Kidney (tissue), 14 donors: Measurements from ENCODE around the gene C1QL4. TPM values are rescaled to one million over a fixed set of nuclear protein-coding genes. Genes with fewer than 3 reads are reported as not detected.

ENCODE experiments used
- DNase-seq, 5 donors: peaks; one replicate each; pipeline ENCODE4 v3.0.0-alpha.2; 2013 to 2020
- FAIRE-seq: peaks from 2 replicates; lab custom pipeline; 2012; peaks lifted over from hg19 to GRCh38; lab: Jason Lieb, UNC
- H3K27ac ChIP-seq, 2 donors: one replicate each; pipeline ENCODE4 v1.7.0; 2013; ENCODE audit warnings: low read depth in 2 of 2, low read length in 2 of 2, inconsistent platforms in 1 of 2
- H3K27me3 ChIP-seq: one replicate; pipeline ENCODE4 v1.7.1; 2013; ENCODE audit warnings: low read length, inconsistent platforms; ENCODE audit not compliant: control insufficient read depth, insufficient read depth
- H3K36me3 ChIP-seq, 3 donors: one replicate each; pipeline versions ENCODE4 v1.7.0 to v1.7.1; 2013; ENCODE audit warnings: low read length in 3 of 3, control low read depth in 1 of 3, inconsistent platforms in 1 of 3; ENCODE audit not compliant: insufficient read depth in 3 of 3, control insufficient read depth in 2 of 3
- H3K4me1 ChIP-seq, 3 donors: one replicate each; pipeline versions ENCODE4 v1.7.0 to v1.7.1; 2013; ENCODE audit warnings: low read length in 3 of 3, inconsistent platforms in 1 of 3, low read depth in 1 of 3; ENCODE audit not compliant: control insufficient read depth in 2 of 3, insufficient read depth in 2 of 3
- H3K4me3 ChIP-seq, 3 donors: one replicate each; pipeline versions ENCODE4 v1.7.0 to v1.8.1; 2013; ENCODE audit warnings: low read length in 3 of 3, control low read depth in 1 of 3, inconsistent platforms in 1 of 3
- H3K9ac ChIP-seq, 3 donors: one replicate each; pipeline versions ENCODE4 v1.7.0 to v1.7.1; 2013; ENCODE audit warnings: low read length in 3 of 3, control low read depth in 1 of 3, inconsistent platforms in 1 of 3
- H3K9me3 ChIP-seq, 3 donors: one replicate each; pipeline versions ENCODE4 v1.7.0 to v1.7.1; 2013; ENCODE audit warnings: low read length in 3 of 3, control low read depth in 1 of 3, inconsistent platforms in 1 of 3; ENCODE audit not compliant: control insufficient read depth in 2 of 3, insufficient read depth in 1 of 3
- intact Hi-C: fragments of 100-400 bp; cut with DNase I; formaldehyde crosslinking; loops from one replicate; pipeline ENCODE4 v1.11.1; 2022
- polyA plus RNA-seq: library from polyadenylated mRNA; stranded (reverse); fragments of 350-450 nt; fragmentation: Illumina TruSeq; extraction: RNeasy Lipid Tissue Mini Kit (QIAGEN cat#74804); gene quantifications from one replicate; pipeline ENCODE4 v1.2.3, GENCODE V29; 2014; ENCODE audit warnings: low read depth, low replicate concordance; ENCODE audit not compliant: insufficient read depth
- total RNA-seq: library from RNA; stranded (reverse); fragmentation: NEBNext Ultra II Directional; extraction: Animal tissue kit (Norgen Biotek cat#: 25700); gene quantifications from one replicate; pipeline ENCODE4 v1.2.1, GENCODE V29; 2021
- TF ChIP-seq, protein P1 (sequence below): IDR thresholded peaks from 3 replicates; pipeline ENCODE4 v1.5.1; 2012; ENCODE audit warnings: mild to moderate bottlenecking, moderate library complexity, borderline replicate concordance; ENCODE audit not compliant: insufficient read depth; ENCODE audit errors: extremely low read depth
- donor health status: control.
- donor health status: control.
- donor health status: control.
- donor health status: control.
- donor health status: control.
- donor health status: DM: yes; HTN: yes; CAD: no.
- donor health status: Normal renal cell carcinoma (clear cell type).

C1QL4 gene
- total and polyA plus RNA-seq, 2 donors from 2014 or later: 1.0 TPM; not detected in 1

GRCh38 chr12:49352351-49352750, 15.4 kb upstream of the C1QL4 start:
- Histone ChIP-seq H3K9me3 (no peaks in the 10 kb centered on the region), H3K4me1 (peaks cover 0 to 7% (median 2%) of the 10 kb centered on the region in 3 donors), H3K4me3 (no peak overlapping the region), H3K9ac (no peak overlapping the region), H3K27ac (no peak overlapping the region), H3K27me3 (no peaks in the 10 kb centered on the region), H3K36me3 (no peaks in the 10 kb centered on the region)
- DNase-seq (no peak), FAIRE-seq (no peak)
- intact Hi-C loops: no loop called here
- TF ChIP-seq, protein P1, sequence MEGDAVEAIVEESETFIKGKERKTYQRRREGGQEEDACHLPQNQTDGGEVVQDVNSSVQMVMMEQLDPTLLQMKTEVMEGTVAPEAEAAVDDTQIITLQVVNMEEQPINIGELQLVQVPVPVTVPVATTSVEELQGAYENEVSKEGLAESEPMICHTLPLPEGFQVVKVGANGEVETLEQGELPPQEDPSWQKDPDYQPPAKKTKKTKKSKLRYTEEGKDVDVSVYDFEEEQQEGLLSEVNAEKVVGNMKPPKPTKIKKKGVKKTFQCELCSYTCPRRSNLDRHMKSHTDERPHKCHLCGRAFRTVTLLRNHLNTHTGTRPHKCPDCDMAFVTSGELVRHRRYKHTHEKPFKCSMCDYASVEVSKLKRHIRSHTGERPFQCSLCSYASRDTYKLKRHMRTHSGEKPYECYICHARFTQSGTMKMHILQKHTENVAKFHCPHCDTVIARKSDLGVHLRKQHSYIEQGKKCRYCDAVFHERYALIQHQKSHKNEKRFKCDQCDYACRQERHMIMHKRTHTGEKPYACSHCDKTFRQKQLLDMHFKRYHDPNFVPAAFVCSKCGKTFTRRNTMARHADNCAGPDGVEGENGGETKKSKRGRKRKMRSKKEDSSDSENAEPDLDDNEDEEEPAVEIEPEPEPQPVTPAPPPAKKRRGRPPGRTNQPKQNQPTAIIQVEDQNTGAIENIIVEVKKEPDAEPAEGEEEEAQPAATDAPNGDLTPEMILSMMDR: no peak

DNA sequence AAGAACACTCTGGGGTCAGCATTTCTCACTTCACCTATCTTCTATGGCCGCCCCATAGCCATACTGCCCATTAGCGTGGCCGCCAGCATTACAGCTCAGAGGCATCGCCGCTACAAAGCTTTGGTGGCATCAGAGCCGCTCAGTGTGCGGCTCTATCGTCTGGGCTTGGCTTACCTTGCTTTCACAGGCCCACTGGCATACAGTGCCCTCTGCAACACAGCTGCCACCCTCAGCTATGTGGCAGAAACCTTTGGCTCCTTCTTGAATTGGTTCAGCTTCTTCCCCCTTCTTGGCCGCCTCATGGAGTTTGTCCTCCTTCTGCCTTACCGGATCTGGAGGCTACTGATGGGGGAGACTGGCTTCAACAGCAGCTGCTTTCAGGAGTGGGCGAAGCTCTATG, 12.3 kb upstream of the C1QL4 start:
- TF ChIP-seq, protein P1: no peak
- H3K9me3 ChIP-seq: no peaks in the 10 kb centered on the region
- no peaks in the 10 kb centered on the region for H3K36me3 ChIP-seq
- peaks cover 0 to 21% (median 11%) of the 10 kb centered on the region in 3 donors for H3K4me1 ChIP-seq
- FAIRE-seq: no peak
- DNase-seq: no peak
- no peak overlapping the region for H3K27ac ChIP-seq
- no peaks in the 10 kb centered on the region for H3K27me3 ChIP-seq
- intact Hi-C loops: no loop called here
- no peak overlapping the region for H3K9ac ChIP-seq
- H3K4me3 ChIP-seq: peak overlapping the region in 2 of 3 donors; percentile 5 to 68

GRCh38 chr12:49348781-49349180, 11.8 kb upstream of the C1QL4 start:
- intact Hi-C loops: no loop called here
- no peaks in the 10 kb centered on the region for H3K36me3 ChIP-seq
- FAIRE-seq (no peak), DNase-seq (no peak)
- H3K27me3 ChIP-seq: no peaks in the 10 kb centered on the region
- H3K9ac ChIP-seq: no peak overlapping the region
- H3K9me3 ChIP-seq: no peaks in the 10 kb centered on the region
- TF ChIP-seq, protein P1: no peak
- no peak overlapping the region for H3K27ac ChIP-seq
- peaks cover 0 to 25% (median 14%) of the 10 kb centered on the region in 3 donors for H3K4me1 ChIP-seq
- H3K4me3 ChIP-seq: peak overlapping the region in 2 of 3 donors; percentile 68 to 71
